HG02885 (cell line): ENCODE data around the gene TNS3.
A peak's percentile ranks its signal among the peaks of the same experiment; 100 is the strongest.

Source experiments
- ATAC-seq: cut with Tn5 transposase; IDR thresholded peaks from one replicate; pipeline ENCODE4 v1.9.1; 2021; ENCODE audit warnings: mild to moderate bottlenecking; ENCODE audit not compliant: unreplicated experiment, poor library complexity

TNS3 gene

DNA sequence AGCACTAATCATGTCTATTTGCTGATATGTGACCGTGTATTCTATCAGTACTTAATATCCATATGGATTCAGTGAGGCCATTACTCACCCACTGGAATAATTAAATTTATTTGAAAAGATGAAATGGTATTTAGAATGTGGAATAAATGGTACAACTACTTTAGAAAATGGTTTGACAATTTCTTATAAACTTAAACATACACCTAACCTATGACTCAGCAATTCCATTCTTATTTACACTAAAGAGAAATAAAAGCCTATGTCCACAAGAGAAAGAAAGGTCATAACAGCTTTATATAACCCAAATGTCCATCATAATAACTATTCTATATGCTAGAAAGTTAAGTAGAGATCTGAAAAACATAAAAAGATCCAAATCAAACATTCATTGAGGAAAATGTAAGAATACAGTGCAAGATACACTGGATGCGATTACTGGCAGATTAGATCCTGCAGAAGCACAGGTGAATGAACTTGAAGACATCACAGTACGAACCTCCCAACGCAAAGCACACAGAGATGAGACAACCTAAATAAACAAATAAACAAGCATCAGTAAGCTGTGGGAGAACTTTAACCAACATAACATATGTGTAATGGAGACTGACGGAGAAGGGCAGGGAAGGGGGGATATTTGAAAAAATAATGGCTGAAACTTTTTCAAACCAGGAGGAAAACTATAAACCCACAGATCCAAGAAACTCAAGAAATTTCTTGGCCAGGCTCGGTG, 51.9 kb downstream of the TNS3 start:
- no peak for ATAC-seq

GRCh38 chr7:47529405-47529804, 52.5 kb downstream of the TNS3 start:
- no peak for ATAC-seq

DNA sequence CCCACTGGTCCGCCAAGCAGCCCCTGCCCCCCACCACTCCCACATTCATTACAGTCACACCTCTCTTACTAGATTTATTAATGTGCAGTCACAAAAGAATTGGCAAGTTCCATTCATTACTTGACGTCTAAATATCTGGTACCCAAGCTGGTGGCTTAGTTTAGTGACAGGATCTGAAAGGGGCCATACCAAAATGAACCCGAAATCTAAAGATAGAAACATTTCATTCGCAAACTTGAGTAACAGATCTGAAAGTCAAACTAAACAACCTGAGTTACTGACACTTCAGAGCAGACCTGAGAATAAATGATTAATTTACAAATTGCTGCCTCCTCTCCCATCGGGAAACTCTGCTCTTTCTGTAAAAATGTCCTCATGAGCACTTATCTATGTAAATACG, 53.4 kb downstream of the TNS3 start:
- peak; percentile 55 for ATAC-seq

DNA sequence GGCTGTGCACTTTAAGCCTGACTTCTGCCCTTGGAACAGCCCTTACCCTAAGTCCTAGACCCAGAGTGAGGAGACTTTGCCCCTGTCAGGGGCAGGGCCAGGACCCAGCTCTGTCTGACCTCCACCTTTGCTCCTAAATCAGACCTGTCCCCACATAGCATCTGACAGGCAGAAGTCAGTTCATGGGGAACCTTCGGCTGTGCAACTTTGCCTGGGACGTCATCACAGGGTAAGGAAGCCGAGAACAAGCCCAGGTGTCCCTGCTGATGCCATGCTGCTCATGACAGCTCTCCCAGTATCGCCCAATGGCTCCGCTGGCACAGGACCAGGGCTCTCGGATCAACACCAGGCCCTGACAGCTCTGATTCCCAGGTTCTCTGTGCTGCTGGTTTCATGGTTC, 55.4 kb downstream of the TNS3 start:
- no peak for ATAC-seq

- ATAC-seq = no peak
Observed at GRCh38 chr7:47525066-47525623, 56.8 kb downstream of the TNS3 start.

DNA sequence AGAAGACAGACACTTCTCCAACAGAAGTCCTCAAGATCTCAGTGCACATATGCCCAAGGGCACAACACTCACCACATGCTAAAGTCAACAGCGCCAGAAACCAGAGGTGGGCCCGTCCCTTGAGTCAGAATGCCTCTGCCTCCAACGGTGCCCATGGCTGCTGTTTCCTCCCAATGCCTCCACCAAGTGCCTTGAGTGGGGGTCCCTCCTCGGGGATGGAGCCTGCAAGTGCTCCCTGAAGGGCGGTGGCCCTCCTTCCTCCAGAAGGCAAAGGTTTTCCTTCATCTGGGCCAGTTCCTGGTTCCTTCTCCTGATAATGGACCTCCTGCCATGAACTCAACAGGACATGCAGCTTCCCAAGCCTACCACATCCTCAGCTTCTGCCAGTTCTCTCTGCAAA, 58.5 kb downstream of the TNS3 start:
- ATAC-seq = no peak

- ATAC-seq = no peak
Observed at GRCh38 chr7:47521816-47522561, 59.9 kb downstream of the TNS3 start.

DNA sequence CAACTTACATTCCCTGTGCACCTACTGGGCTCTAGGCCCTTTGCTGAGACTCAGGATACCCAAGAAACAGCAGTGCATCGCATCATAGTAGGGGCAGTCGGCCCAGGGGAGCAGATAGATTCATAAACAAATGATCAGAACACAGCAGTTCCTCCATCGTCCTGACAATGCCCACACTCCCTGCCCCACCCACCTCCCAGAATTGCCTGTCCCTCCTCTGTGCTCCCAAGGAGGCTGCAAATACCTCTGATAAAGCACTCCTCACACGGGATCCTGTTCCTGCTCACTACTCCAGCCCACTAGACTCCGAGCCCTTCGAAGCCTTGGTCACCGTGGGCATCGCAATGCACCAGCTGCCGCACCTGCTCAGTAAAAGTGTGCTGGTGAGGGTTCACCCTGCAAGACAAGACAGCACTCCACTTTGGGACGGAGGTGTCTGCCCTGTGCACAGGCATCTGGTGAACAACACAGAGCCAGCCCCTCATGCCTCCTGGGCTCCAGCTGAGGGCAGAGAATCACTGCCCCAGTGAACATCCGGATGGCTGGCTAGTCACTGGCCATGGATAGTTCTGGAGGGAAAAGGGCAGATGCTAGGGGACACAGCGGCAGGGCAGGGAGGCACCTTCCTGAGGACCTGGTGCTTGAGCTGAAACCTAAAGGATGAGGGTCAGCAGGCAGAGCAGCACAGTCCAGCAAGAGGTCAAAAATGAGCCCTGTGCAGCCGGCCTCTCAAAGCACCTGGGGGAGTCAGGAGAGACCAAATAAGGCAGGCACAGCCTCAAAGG, 60.7 kb downstream of the TNS3 start:
- ATAC-seq = no peak

GRCh38 chr7:47520406-47520805, 61.5 kb downstream of the TNS3 start:
- ATAC-seq = no peak

DNA sequence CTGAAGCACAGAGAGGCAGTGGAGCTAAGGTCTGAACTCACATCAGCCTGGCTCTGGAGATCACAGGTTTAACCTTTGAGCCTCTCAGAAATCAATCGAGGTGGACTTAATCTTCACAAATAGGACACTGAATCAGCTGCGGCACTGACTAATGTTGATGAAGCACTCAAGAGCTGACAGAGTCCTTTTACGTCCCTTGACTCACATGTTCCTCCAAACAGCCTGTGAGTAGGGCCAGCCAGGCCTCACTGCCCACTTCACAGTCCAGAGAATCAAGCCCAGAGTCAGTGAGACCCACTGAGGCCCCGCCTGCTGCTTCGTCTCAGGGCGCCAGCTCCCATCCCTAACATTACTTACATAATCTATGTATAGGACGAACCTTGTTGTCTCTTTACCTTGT, 63.1 kb downstream of the TNS3 start:
- ATAC-seq = no peak

GRCh38 chr7:47517821-47518480, 64.0 kb downstream of the TNS3 start:
- no peak for ATAC-seq

DNA sequence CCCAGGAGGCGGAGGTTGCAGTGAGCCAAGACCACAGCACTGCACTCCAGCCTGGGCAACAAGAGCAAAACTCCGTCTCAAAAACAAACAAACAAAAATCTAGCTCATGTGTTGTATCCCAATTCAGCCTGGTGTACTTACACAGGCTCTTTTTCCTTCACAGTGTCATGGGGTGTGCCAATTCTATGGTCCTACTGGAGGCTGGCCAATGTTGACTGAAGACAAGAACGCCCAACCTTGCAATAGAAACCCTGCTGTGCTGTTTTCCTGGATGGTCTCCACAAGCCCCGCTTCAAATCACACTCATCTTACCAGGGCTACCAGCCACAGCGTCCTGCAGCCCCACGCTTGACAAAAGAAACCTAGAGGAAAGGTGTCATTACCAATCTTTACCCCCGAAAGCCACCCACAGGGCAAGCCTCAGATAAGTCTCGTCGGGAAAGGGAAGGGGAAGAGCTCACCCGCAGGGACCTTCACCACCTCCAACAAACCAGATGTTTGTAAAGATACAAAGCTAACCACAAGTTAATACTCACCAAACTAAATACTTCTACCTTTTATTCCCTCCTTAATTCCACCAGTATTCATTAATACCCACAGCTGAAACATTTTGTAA, 64.8 kb downstream of the TNS3 start:
- no peak for ATAC-seq

DNA sequence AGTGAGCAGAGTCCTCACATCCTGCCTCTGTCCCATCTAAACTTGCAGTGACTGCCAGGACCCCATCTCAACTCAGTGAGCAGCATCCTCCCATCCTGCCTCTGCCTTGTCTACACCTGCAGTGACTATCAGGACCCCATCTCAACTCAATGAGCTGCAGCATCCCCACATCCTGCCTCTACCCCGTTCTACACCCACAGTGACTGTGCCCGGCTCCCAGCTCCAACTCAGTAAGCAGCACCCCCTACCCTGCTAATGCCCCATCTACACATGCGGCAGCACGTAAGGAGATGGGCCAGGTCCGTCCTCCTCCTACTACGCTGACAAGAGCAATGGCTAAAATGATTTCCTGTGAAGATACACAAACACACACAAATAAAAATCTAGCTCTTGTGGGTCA, 65.5 kb downstream of the TNS3 start:
- no peak for ATAC-seq

DNA sequence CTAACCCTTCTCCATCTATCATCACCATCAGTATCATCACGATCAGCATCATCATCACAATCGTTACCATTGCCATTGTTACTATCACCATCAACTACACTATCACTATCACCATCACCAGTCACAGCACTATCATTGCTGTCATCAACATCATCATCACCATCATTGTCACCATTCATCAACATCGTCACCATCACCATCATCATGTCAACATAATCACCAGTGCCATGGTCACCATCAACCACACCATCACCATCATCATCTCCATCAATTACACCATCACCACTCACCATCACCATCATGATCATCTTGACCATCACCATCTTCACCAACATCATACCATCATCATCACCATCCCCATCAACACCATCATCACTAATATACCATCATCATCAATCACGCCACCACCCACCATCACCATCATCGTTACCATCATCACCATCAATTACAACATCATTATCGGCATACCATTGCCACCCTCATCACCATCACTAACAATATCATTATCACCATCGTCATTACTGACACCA, 66.5 kb downstream of the TNS3 start:
- no peak for ATAC-seq

- no peak for ATAC-seq
Observed at GRCh38 chr7:47514818-47515217, 67.1 kb downstream of the TNS3 start.

DNA sequence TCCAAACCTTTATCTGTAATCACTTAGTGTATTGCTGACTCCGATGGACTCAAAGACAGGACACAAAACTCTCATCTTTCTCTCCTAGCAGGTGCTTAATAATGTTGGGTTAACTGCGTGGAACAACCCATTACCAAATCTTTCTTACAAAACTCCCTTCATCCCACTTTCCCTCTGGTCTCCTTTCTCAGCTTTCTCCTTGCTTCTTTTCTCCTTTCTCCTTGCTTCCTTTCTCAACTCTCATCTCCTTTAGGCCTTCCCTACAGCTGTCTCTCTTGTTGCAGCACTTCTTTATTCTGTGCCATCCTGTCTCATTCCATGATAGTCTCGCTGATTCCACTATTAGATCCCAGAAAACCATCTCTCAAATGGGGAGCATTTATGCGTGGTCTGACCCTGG, 67.5 kb downstream of the TNS3 start:
- no peak for ATAC-seq

DNA sequence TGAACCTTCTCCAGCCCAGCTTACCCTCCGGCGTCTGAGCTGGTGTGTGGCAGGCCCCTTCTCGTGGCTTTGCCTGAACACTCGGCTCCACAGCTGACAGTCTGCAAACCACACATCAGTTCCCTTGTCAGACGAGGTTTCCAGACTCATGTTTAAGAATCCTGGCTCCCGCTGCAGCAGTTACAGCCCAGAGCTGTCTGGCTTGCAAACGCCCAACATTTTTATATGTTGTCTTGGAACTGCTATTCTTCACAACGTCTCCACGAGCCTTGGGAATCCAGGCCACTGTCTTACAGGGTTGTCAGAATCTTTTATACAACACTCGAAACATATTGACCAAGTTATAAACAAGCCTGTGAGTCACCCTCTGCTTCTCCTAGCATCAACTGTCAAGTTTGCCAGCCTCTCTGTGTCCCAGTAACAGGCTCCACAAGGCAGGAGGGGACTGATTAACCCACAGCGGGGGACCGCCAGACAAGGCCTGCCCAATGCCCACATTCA, 68.1 kb downstream of the TNS3 start:
- ATAC-seq = no peak

DNA sequence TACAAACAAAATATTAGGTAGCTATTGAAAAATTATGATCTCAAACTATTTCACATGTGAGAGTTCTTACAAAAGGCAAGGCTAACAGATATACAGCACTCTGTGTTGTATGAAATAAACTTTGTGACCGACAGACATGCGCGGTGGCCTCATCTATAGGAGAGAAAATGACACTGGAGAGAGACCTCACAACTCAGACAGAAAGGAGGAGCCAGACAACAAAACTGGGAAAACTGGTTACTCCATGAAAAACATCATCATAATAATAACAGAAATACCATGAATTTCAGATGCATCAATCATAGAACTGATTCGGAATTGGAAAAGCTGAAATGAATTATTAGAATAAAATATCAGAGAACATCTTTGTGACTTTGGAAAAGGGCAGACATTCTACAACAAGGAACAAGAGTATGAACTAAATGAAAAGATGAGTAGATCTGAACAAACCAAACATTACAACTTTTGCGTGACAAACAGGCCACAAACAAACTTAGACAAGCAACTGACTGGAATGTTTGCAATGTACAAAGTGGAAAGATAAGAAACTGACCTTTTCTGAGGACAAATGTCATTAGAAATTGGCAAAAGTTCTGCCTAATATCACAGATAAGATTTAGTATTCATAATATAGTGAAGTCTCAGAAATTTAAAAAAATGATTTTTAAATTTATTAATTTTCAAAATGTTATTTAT, 69.3 kb downstream of the TNS3 start:
- ATAC-seq = no peak
